K562 (cell line): ENCODE measurements around the gene TLE3. TPM values are rescaled to one million over a fixed set of nuclear protein-coding genes. Genes with fewer than 3 reads are reported as not detected.

Experiments used
- ATAC-seq: fragments of 200-7000 bp; cut with Tn5 transposase; 3 replicates; pipeline ENCODE4 v1.9.1; 2020; ENCODE audit warnings: moderate library complexity
- BruUV-seq: library from RNA; stranded (reverse); fragments of 400-500 nt; replicated peaks from 2 replicates; lab custom pipeline; 2021; lab: Mats Ljungman, UMichigan
- CTCF ChIA-PET: fragments of 300-600 bp; formaldehyde crosslinking; extraction: SDS; loops from one replicate; lab custom pipeline; 2021; ENCODE audit warnings: low intra/inter-chr PET ratio; lab: Yijun Ruan, JAX
- POLR2A ChIA-PET: fragments of 300-600, 350-650 bp; sonication (Branson Sonifier 250); formaldehyde crosslinking; extraction: SDS; loops from one replicate; lab custom pipeline; 2021; ENCODE audit warnings: antibody characterized with exemption, inconsistent platforms; lab: Yijun Ruan, JAX
- DNase-seq, 4 experiments: peaks; one replicate each; pipeline versions ENCODE4 v3.0.0 to v3.0.0-alpha.2; 2011 to 2018; ENCODE audit warnings: low spot score in 3 of 4, mixed read lengths in 3 of 4; ENCODE audit errors: extremely low read depth in 1 of 4
- FAIRE-seq: peaks from 2 replicates; lab custom pipeline; 2011; peaks lifted over from hg19 to GRCh38; lab: Jason Lieb, UNC
- H2AFZ ChIP-seq: 2 replicates; pipeline ENCODE4 v1.6.0; 2011; ENCODE audit warnings: low read depth, low read length, control low read depth, inconsistent platforms
- H3K27ac ChIP-seq: fragments of 200-600 bp; 3 replicates; pipeline ENCODE4 v1.8.0; 2011; ENCODE audit warnings: low read depth, mild to moderate bottlenecking, control low read depth, inconsistent platforms, low read length, moderate library complexity, mixed read lengths; ENCODE audit errors: extremely low read depth
- H3K27me3 ChIP-seq, 2 experiments: fragments of 300-600 bp in 1 of 2; 2 replicates in 1 of 2; 3 replicates in 1 of 2; pipeline versions ENCODE4 v1.6.0 to v1.8.0; 2011; ENCODE audit warnings: inconsistent platforms in 2 of 2, low read length in 2 of 2, mild to moderate bottlenecking in 1 of 2, mixed read lengths in 1 of 2, moderate library complexity in 1 of 2; ENCODE audit not compliant: control insufficient read depth in 2 of 2, insufficient read depth in 2 of 2
- H3K36me3 ChIP-seq: fragments of 300-600 bp; 3 replicates; pipeline ENCODE4 v1.8.0; 2011; ENCODE audit warnings: mild to moderate bottlenecking, low read length, inconsistent platforms; ENCODE audit not compliant: control insufficient read depth, insufficient read depth
- H3K4me1 ChIP-seq, 2 experiments: fragments of 200-600 bp in 1 of 2; replicated peaks in 1 of 2; 2 replicates in 1 of 2; 3 replicates in 1 of 2; pipeline versions ENCODE4 v1.5.1 to v1.8.0; 2011; ENCODE audit warnings: inconsistent platforms in 2 of 2, low read length in 2 of 2, mild to moderate bottlenecking in 1 of 2, mixed read lengths in 1 of 2, moderate library complexity in 1 of 2; ENCODE audit not compliant: control insufficient read depth in 2 of 2, insufficient read depth in 2 of 2
- H3K4me2 ChIP-seq: 2 replicates; pipeline ENCODE4 v1.6.1; 2011; ENCODE audit warnings: low read length, control low read depth, inconsistent platforms, mixed read lengths; ENCODE audit not compliant: insufficient read depth
- H3K4me3 ChIP-seq: fragments of 200-600 bp; sonication (generic), shearing (Covaris generic); 2 replicates; pipeline ENCODE4 v1.5.1; 2016; ENCODE audit warnings: control low read depth, inconsistent platforms
- H3K79me2 ChIP-seq: fragments of 200-600 bp; 3 replicates; pipeline ENCODE4 v1.8.0; 2011; ENCODE audit warnings: low read length, inconsistent platforms; ENCODE audit not compliant: control insufficient read depth, insufficient read depth
- H3K9ac ChIP-seq, 2 experiments: 2 replicates each; pipeline versions ENCODE4 v1.6.0 to v1.6.1; 2011; ENCODE audit warnings: low read depth in 2 of 2, low read length in 2 of 2, control low read depth in 1 of 2, inconsistent platforms in 1 of 2, mild to moderate bottlenecking in 1 of 2, mixed read lengths in 1 of 2; ENCODE audit not compliant: insufficient read depth in 1 of 2
- H3K9me1 ChIP-seq: one replicate; pipeline ENCODE4 v1.6.0; 2011; ENCODE audit warnings: inconsistent platforms, mild to moderate bottlenecking, low read length, moderate library complexity; ENCODE audit not compliant: control insufficient read depth, insufficient read depth
- H3K9me3 ChIP-seq: replicated peaks from 2 replicates; pipeline ENCODE4 v1.5.1; 2011; ENCODE audit warnings: low read depth, low read length, inconsistent platforms; ENCODE audit not compliant: control insufficient read depth, insufficient read depth
- H4K20me1 ChIP-seq: replicated peaks from 2 replicates; pipeline ENCODE4 v1.6.1; 2011; ENCODE audit warnings: low read length, inconsistent platforms, mixed read lengths; ENCODE audit not compliant: control insufficient read depth, insufficient read depth
- ELF4 ChIP-seq: fragments of 450-650 bp; formaldehyde crosslinking; IDR thresholded peaks from 2 replicates; pipeline ENCODE4 v1.4.0; 2022; ENCODE audit warnings: missing genetic modification characterization
- GABPA ChIP-seq: fragments of 200-800 bp; sonication (Bioruptor generic); conservative IDR thresholded peaks from 2 replicates; pipeline ENCODE4 v1.6.1; 2016; ENCODE audit warnings: low read depth, missing genetic modification characterization, missing compliant biosample characterization
- MYNN ChIP-seq, 2 experiments: sonication (generic); formaldehyde crosslinking in 1 of 2; IDR thresholded peaks; 2 replicates each; pipeline versions ENCODE4 v1.5.0 to v1.6.1; 2016 to 2020; ENCODE audit warnings: antibody characterized with exemption in 1 of 2, missing genetic modification reagents in 1 of 2
- NCOR1 ChIP-seq: fragments of 450-650 bp; IDR thresholded peaks from 2 replicates; pipeline ENCODE4 v1.6.1; 2016; ENCODE audit warnings: mild to moderate bottlenecking, moderate library complexity
- NRF1 ChIP-seq, 2 experiments: fragments of 450-650 bp; IDR thresholded peaks in 1 of 2; conservative IDR thresholded peaks in 1 of 2; 2 replicates each; pipeline ENCODE4 v1.6.1; 2014; ENCODE audit warnings: mild to moderate bottlenecking in 2 of 2
- PYGO2 ChIP-seq: fragments of 450-650 bp; IDR thresholded peaks from 2 replicates; pipeline ENCODE4 v1.6.1; 2016; ENCODE audit warnings: mild to moderate bottlenecking, missing genetic modification characterization, moderate library complexity, missing compliant biosample characterization
- RBBP5 ChIP-seq: fragments of 200-600 bp; sonication (generic); IDR thresholded peaks from 2 replicates; pipeline ENCODE4 v1.6.1; 2012; ENCODE audit warnings: borderline replicate concordance, mild to moderate bottlenecking, low read length, control low read depth, inconsistent platforms; ENCODE audit not compliant: insufficient read depth, poor library complexity, severe bottlenecking
- RHOXF2B ChIP-seq: fragments of 250-450 bp; sonication (Bioruptor Pico); conservative IDR thresholded peaks from 2 replicates; pipeline ENCODE4 v1.5.1; 2021
- THRB ChIP-seq: fragments of 450-650 bp; formaldehyde crosslinking; conservative IDR thresholded peaks from 2 replicates; pipeline ENCODE4 v1.4.0; 2022; ENCODE audit warnings: mild to moderate bottlenecking, missing genetic modification characterization
- YBX1 ChIP-seq: fragments of 450-650 bp; IDR thresholded peaks from 2 replicates; pipeline ENCODE4 v1.7.1; 2016; ENCODE audit warnings: mild to moderate bottlenecking
- ZNF398 ChIP-seq: fragments of 250-450 bp; sonication (Bioruptor Pico); IDR thresholded peaks from 2 replicates; pipeline ENCODE4 v1.8.0; 2021; ENCODE audit warnings: moderate library complexity, mild to moderate bottlenecking, inconsistent platforms
- WGBS: fragments of 100-300 bp; shearing (Covaris generic); methylation state at CpG from one replicate; pipeline ENCODE4 v1.1.6; 2016; ENCODE audit warnings: low coverage, mixed read lengths; ENCODE audit not compliant: insufficient coverage; ENCODE audit errors: missing lambda C conversion rate; 5-methylcytosine and 5-hydroxymethylcytosine counted together
- in situ Hi-C: fragments of 300-500 bp; cut with MboI; formaldehyde crosslinking; loops from 4 replicates; pipeline ENCODE4 v1.15.0; 2018; ENCODE audit warnings: inconsistent platforms, mixed read lengths
- intact Hi-C: fragments of 100-400 bp; cut with micrococcal nuclease; formaldehyde crosslinking; loops from 2 replicates; pipeline ENCODE4 v1.14.2; 2022
- polyA plus RNA-seq, 8 experiments: library from polyadenylated mRNA; depleted of rRNA in 4 of 8; stranded (reverse) in 5 of 8; unstranded in 3 of 8; fragments of >200 nt; fragmentation: Nextera tagmentation in 2 of 8; fragmentation: Illumina TruSeq in 1 of 8; extraction: Ambion mirVana in 2 of 8; extraction: Trizol in 1 of 8; gene quantifications; 2 replicates each; pipeline versions ENCODE4 v1.2.1 to v1.2.3, GENCODE V29; 2011 to 2014; ENCODE audit warnings: inconsistent platforms in 1 of 8, missing spikeins in 1 of 8
- total RNA-seq, 7 experiments: library from RNA; depleted of rRNA in 6 of 7; stranded (reverse); fragments of >200 nt in 6 of 7; fragmentation: Illumina TruSeq in 2 of 7; extraction: Trizol in 2 of 7; gene quantifications; 2 replicates each; pipeline versions ENCODE4 v1.2.1 to v1.2.3, GENCODE V29; 2011 to 2021; ENCODE audit warnings: low replicate concordance in 1 of 7

TLE3 gene
- total and polyA plus RNA-seq, 9 of the 15 experiments (the other 6 are each of a cell fraction or from before 2014, with no cell fraction given) = 1.5 to 84.2 (median 14.1) TPM

- ChIA-PET POLR2A (interaction anchor here (1.1 to 2.5 kb wide), 2 partner anchors 14 to 16 kb away, joined by 3 to 9 read pairs; no protein-coding TSS in a partner anchor), CTCF (no interaction called here)
- Histone ChIP-seq H3K27me3 (no peaks in the 10 kb centered on the region), H3K36me3 (peaks cover 98% of the 10 kb centered on the region), H4K20me1 (no peaks in the 10 kb centered on the region), H3K4me1 (no peaks in the 10 kb centered on the region; a peak in 1 of 5 replicates), H3K79me2 (no peaks in the 10 kb centered on the region), H3K9ac (no peak overlapping the region), H3K4me2 (no peak overlapping the region), H3K9me3 (no peaks in the 10 kb centered on the region), H2AFZ (no peak overlapping the region), H3K27ac (no peak overlapping the region), H3K9me1 (no peaks in the 10 kb centered on the region), H3K4me3 (no peak overlapping the region)
- intact Hi-C loops (no loop called here), in situ Hi-C loops (no loop called here)
- WGBS = 93% methylated on average over 7 of the region's 7 CpGs
- TF ChIP-seq RHOXF2B = no peak
- no peak for TF ChIP-seq NRF1 (conservative IDR thresholded peaks at IDR 0.05 in 1 of 2, IDR thresholded peaks at IDR 0.05 in 1 of 2)
- no peak for TF ChIP-seq PYGO2
- no peak for TF ChIP-seq RBBP5
- no peak for TF ChIP-seq NCOR1
- no peak for DNase-seq
- no peak for ATAC-seq
- no TSS peak for BruUV-seq
- FAIRE-seq = no peak
Observed at GRCh38 chr15:70063980-70064379, 33.7 kb downstream of the TLE3 start.

- Histone ChIP-seq H4K20me1 (no peaks in the 10 kb centered on the region), H2AFZ (no peak overlapping the region), H3K4me2 (no peak overlapping the region), H3K4me1 (no peaks in the 10 kb centered on the region; a peak in 1 of 5 replicates), H3K27me3 (no peaks in the 10 kb centered on the region), H3K4me3 (no peak overlapping the region), H3K9me1 (no peaks in the 10 kb centered on the region), H3K36me3 (peaks cover 98% of the 10 kb centered on the region; the same call in 2 of the 3 replicates), H3K27ac (no peak overlapping the region), H3K79me2 (no peaks in the 10 kb centered on the region), H3K9ac (no peak overlapping the region), H3K9me3 (no peaks in the 10 kb centered on the region)
- FAIRE-seq = no peak
- ChIA-PET CTCF (no interaction called here), POLR2A (interaction anchor here (1.1 to 2.5 kb wide), 2 partner anchors 15 to 16 kb away, joined by 3 to 9 read pairs; no protein-coding TSS in a partner anchor)
- 82% methylated on average over 17 of the region's 17 CpGs for WGBS
- BruUV-seq = no TSS peak
- in situ Hi-C loops = no loop called here
- ATAC-seq = no peak
- DNase-seq = no peak
- intact Hi-C loops = no loop called here
- TF ChIP-seq ELF4 (CRISPR knock-in tag) (no peak), THRB (CRISPR knock-in tag) (no peak), ZNF398 (CRISPR knock-in tag) (no peak), YBX1 (no peak), GABPA (tag) (no peak), MYNN (IDR thresholded peaks at IDR 0.05) (no peak), MYNN (CRISPR knock-in tag; IDR thresholded peaks at IDR 0.05) (no peak)
Observed at GRCh38 chr15:70063261-70063925, 34.3 kb downstream of the TLE3 start.
